PFSK-1 (cell line): ENCODE results near the gene KCNG4.

ENCODE experiments used
- POLR2AphosphoS5 ChIP-seq: IDR thresholded peaks from 2 replicates; pipeline ENCODE4 v1.6.1; 2012; ENCODE audit warnings: low read depth, mild to moderate bottlenecking, control low read depth, low read length, moderate library complexity
- REST ChIP-seq, 2 experiments: IDR thresholded peaks; 2 replicates each; pipeline versions ENCODE4 v1.6.1 to v1.8.0; 2011 to 2012; ENCODE audit warnings: low read depth in 2 of 2, low read length in 2 of 2, control low read depth in 1 of 2, inconsistent platforms in 1 of 2, mild to moderate bottlenecking in 1 of 2, moderate library complexity in 1 of 2; ENCODE audit not compliant: insufficient read depth in 1 of 2

GRCh38 chr16:84284154-84284722 lies 44.4 kb upstream of the KCNG4 start:
- TF ChIP-seq REST (IDR thresholded peaks at IDR 0.05; ENCODE audit: insufficient read depth in 1 of 2, low read depth in 2 of 2, low read length in 2 of 2), result no peak
- TF ChIP-seq POLR2AphosphoS5, result no peak
